A549 (cell line): ENCODE measurements around the gene WFIKKN1. TPM values are rescaled to one million over a fixed set of nuclear protein-coding genes. Genes with fewer than 3 reads are reported as not detected.

ENCODE experiments used
- ATAC-seq, 2 experiments: fragments of 200-7000 bp in 1 of 2; fragments of >200 bp in 1 of 2; cut with Nextera tagmentation in 1 of 2; cut with Tn5 transposase in 1 of 2; 3 replicates each; pipeline versions ENCODE4 v1.8.0 to v1.9.1; 2018 to 2020; ENCODE audit warnings: mild to moderate bottlenecking in 1 of 2, moderate library complexity in 1 of 2
- CTCF ChIA-PET: fragments of 300-600 bp; sonication (Branson Sonifier 250); formaldehyde crosslinking; extraction: SDS; loops from one replicate; lab custom pipeline; 2021; ENCODE audit warnings: antibody characterized with exemption, inconsistent platforms; lab: Yijun Ruan, JAX
- POLR2A ChIA-PET: fragments of 350-600 bp; formaldehyde crosslinking; extraction: SDS; loops from one replicate; lab custom pipeline; 2021; ENCODE audit warnings: antibody characterized with exemption, inconsistent platforms; lab: Yijun Ruan, JAX
- DNase-seq, 2 experiments: peaks; one replicate each; pipeline versions ENCODE4 v3.0.0 to v3.0.0-alpha.2; 2011 to 2016; ENCODE audit warnings: low read depth in 1 of 2, low spot score in 1 of 2
- FAIRE-seq: peaks from 2 replicates; lab custom pipeline; 2011; peaks lifted over from hg19 to GRCh38; lab: Jason Lieb, UNC
- H3K27ac ChIP-seq, 2 experiments: fragments of >200 bp; sonication (Bioruptor Twin); formaldehyde crosslinking; 3 replicates each; pipeline ENCODE4 v1.5.1; 2016 to 2017
- H3K4me1 ChIP-seq: fragments of >200 bp; sonication (Bioruptor Twin); formaldehyde crosslinking; 3 replicates; pipeline ENCODE4 v1.6.1; 2016
- H3K4me2 ChIP-seq: fragments of >200 bp; sonication (Bioruptor Twin); formaldehyde crosslinking; 3 replicates; pipeline ENCODE4 v1.6.1; 2016
- H3K4me3 ChIP-seq: fragments of >200 bp; sonication (Bioruptor Twin); formaldehyde crosslinking; 3 replicates; pipeline ENCODE4 v1.5.1; 2016
- H3K9me3 ChIP-seq: fragments of >200 bp; sonication (Bioruptor Twin); formaldehyde crosslinking; 3 replicates; pipeline ENCODE4 v1.6.1; 2016
- ATOH8 ChIP-seq: fragments of 250-450 bp; sonication (Bioruptor Pico); IDR thresholded peaks from 2 replicates; pipeline ENCODE4 v1.5.0; 2020; ENCODE audit warnings: low read depth, mild to moderate bottlenecking, moderate library complexity
- BCL3 ChIP-seq: fragments of >200 bp; sonication (Bioruptor Twin); formaldehyde crosslinking; IDR thresholded peaks from 3 replicates; pipeline ENCODE4 v1.6.1; 2016
- BHLHE40 ChIP-seq: IDR thresholded peaks from 2 replicates; pipeline ENCODE4 v1.6.1; 2012; ENCODE audit warnings: low read depth, low read length, inconsistent platforms
- CBX2 ChIP-seq: fragments of 200-600 bp; sonication (generic); IDR thresholded peaks from 2 replicates; pipeline ENCODE4 v1.6.1; 2016; ENCODE audit warnings: low read depth, mild to moderate bottlenecking, borderline replicate concordance
- CEBPB ChIP-seq, 2 experiments: fragments of >200 bp in 1 of 2; sonication (Bioruptor Twin) in 1 of 2; formaldehyde crosslinking in 1 of 2; IDR thresholded peaks; 2 replicates each; pipeline ENCODE4 v1.6.1; 2012 to 2016
- CTCF ChIP-seq: fragments of >200 bp; sonication (Bioruptor Twin); formaldehyde crosslinking; IDR thresholded peaks from 3 replicates; pipeline ENCODE4 v1.5.1; 2016
- EHMT2 ChIP-seq: fragments of 200-600 bp; sonication (generic); IDR thresholded peaks from 2 replicates; pipeline ENCODE4 v1.6.1; 2016; ENCODE audit warnings: antibody characterized with exemption, low read depth, mild to moderate bottlenecking, moderate library complexity
- ELK1 ChIP-seq: fragments of 150-350 bp; IDR thresholded peaks from 2 replicates; pipeline ENCODE4 v1.6.1; 2014; ENCODE audit warnings: low read depth, mild to moderate bottlenecking, low read length
- FOXS1 ChIP-seq: fragments of 250-450 bp; sonication (Bioruptor Pico); IDR thresholded peaks from 2 replicates; pipeline ENCODE4 v1.5.0; 2020; ENCODE audit warnings: mild to moderate bottlenecking, moderate library complexity
- HES2 ChIP-seq: fragments of >200 bp; sonication (Bioruptor Twin); formaldehyde crosslinking; IDR thresholded peaks from 2 replicates; pipeline ENCODE4 v1.6.1; 2016
- HOXB13 ChIP-seq: fragments of 250-450 bp; sonication (Bioruptor Pico); IDR thresholded peaks from 2 replicates; pipeline ENCODE4 v1.5.0; 2020; ENCODE audit warnings: low read depth, mild to moderate bottlenecking, moderate library complexity
- JUNB ChIP-seq: fragments of >200 bp; sonication (Bioruptor Twin); formaldehyde crosslinking; IDR thresholded peaks from 2 replicates; pipeline ENCODE4 v1.6.1; 2016
- MAZ ChIP-seq: fragments of 150-350 bp; IDR thresholded peaks from 2 replicates; pipeline ENCODE4 v1.6.1; 2014; ENCODE audit warnings: antibody characterized with exemption, low read depth, low read length, borderline replicate concordance
- MYC ChIP-seq: IDR thresholded peaks from 2 replicates; pipeline ENCODE4 v1.6.1; 2012; ENCODE audit warnings: mild to moderate bottlenecking, inconsistent platforms, low read length, improper control_type of control experiment, borderline replicate concordance
- RFX5 ChIP-seq: fragments of 450-650 bp; IDR thresholded peaks from 2 replicates; pipeline ENCODE4 v1.7.1; 2014; ENCODE audit warnings: antibody characterized with exemption, mild to moderate bottlenecking, moderate library complexity
- TFCP2L1 ChIP-seq: fragments of 250-450 bp; sonication (Bioruptor Pico); IDR thresholded peaks from 2 replicates; pipeline ENCODE4 v1.5.0; 2021; ENCODE audit warnings: mild to moderate bottlenecking
- USF2 ChIP-seq: fragments of 450-650 bp; IDR thresholded peaks from 2 replicates; pipeline ENCODE4 v1.6.1; 2014; ENCODE audit warnings: antibody characterized with exemption
- ZFP36 ChIP-seq: fragments of 450-650 bp; IDR thresholded peaks from 2 replicates; pipeline ENCODE4 v1.6.1; 2014; ENCODE audit warnings: borderline replicate concordance; ENCODE audit not compliant: partially characterized antibody
- ZSCAN20 ChIP-seq: fragments of 250-450 bp; sonication (Bioruptor Pico); IDR thresholded peaks from 2 replicates; pipeline ENCODE4 v1.8.0; 2022; ENCODE audit warnings: mild to moderate bottlenecking, moderate library complexity
- WGBS: methylation state at CpG from one replicate; pipeline ENCODE4 v1.1.6; 2017; ENCODE audit errors: missing lambda C conversion rate; 5-methylcytosine and 5-hydroxymethylcytosine counted together
- polyA plus RNA-seq, 4 experiments: library from polyadenylated mRNA; depleted of rRNA in 3 of 4; stranded (reverse); fragments of >200 nt; fragmentation: RNase III in 1 of 4; extraction: RNeasy Plus Mini Kit Qiagen cat#74134 plus additional on column Dnase treatment in 1 of 4; gene quantifications; 2 replicates in 3 of 4; 3 replicates in 1 of 4; pipeline ENCODE4 v1.2.3, GENCODE V29; 2011 to 2017

WFIKKN1 gene
- polyA plus RNA-seq, 2 of the 4 experiments (the other 2 are of a cell fraction), result 0.05 to 0.23 TPM

GRCh38 chr16:590815-591200, 40.0 kb upstream of the WFIKKN1 start:
- H3K4me2 ChIP-seq, result peak overlapping the region; percentile 96
- H3K9me3 ChIP-seq, result no peaks in the 10 kb centered on the region
- FAIRE-seq (no peak), DNase-seq (no peak), ATAC-seq (no peak)
- peaks cover 35% of the 10 kb centered on the region for H3K4me1 ChIP-seq
- WGBS, result 66% methylated on average over 10 of the region's 10 CpGs
- H3K27ac ChIP-seq, result peak overlapping the region; percentile 80 to 93; a peak in 4 of 6 replicates
- TF ChIP-seq MYC (no peak), ZSCAN20 (no peak), HES2 (no peak), CTCF (no peak), JUNB (no peak), BHLHE40 (no peak), ATOH8 (no peak), RFX5 (no peak), USF2 (no peak), TFCP2L1 (no peak), EHMT2 (no peak), CEBPB (IDR thresholded peaks at IDR 0.05) (no peak), MAZ (no peak), CBX2 (no peak), ELK1 (no peak)
- POLR2A ChIA-PET, result interaction anchor here (0.8 to 1.2 kb wide), 3 partner anchors 31 to 46 kb away, joined by 3 to 4 read pairs (median 4); partner anchors contain the start of gene METTL26
- CTCF ChIA-PET, result interaction anchor here (0.8 to 3.1 kb wide), 10 partner anchors 10 to 71 kb away, joined by 3 to 14 read pairs (median 4); no protein-coding TSS in a partner anchor
- peak overlapping the region; percentile 90 for H3K4me3 ChIP-seq

GRCh38 chr16:591231-591630, 39.6 kb upstream of the WFIKKN1 start:
- CTCF ChIA-PET, result interaction anchor here (1.4 to 3.1 kb wide), 4 partner anchors 13 to 69 kb away, joined by 4 to 14 read pairs (median 6); no protein-coding TSS in a partner anchor
- Histone ChIP-seq H3K4me2 (peak overlapping the region; percentile 96), H3K4me1 (peaks cover 34% of the 10 kb centered on the region)
- no peak for DNase-seq
- TF ChIP-seq FOXS1 (no peak), ZFP36 (no peak), RFX5 (no peak)
- TF ChIP-seq, all 56 proteins: peak for 0
- no peak for FAIRE-seq
- ATAC-seq, result no peak
- WGBS, result 92% methylated on average over 8 of the region's 8 CpGs
- no peaks in the 10 kb centered on the region for H3K9me3 ChIP-seq
- peak overlapping the region; percentile 90; the same call in 2 of the 3 replicates for H3K4me3 ChIP-seq
- no peak overlapping the region for H3K27ac ChIP-seq
- POLR2A ChIA-PET, result no interaction called here

GRCh38 chr16:591892-592517, 38.8 kb upstream of the WFIKKN1 start:
- Histone ChIP-seq H3K9me3 (no peaks in the 10 kb centered on the region), H3K27ac (no peak overlapping the region), H3K4me2 (no peak overlapping the region), H3K4me3 (no peak overlapping the region), H3K4me1 (peaks cover 31% of the 10 kb centered on the region)
- ATAC-seq (no peak), DNase-seq (no peak), FAIRE-seq (no peak)
- CTCF ChIA-PET, result interaction anchor here (1.8 to 3.1 kb wide), 2 partner anchors 34 to 68 kb away, joined by 4 to 14 read pairs; no protein-coding TSS in a partner anchor
- no peak for TF ChIP-seq HOXB13 (CRISPR knock-in tag)
- no peak for TF ChIP-seq BCL3
- 89% methylated on average over 14 of the region's 15 CpGs for WGBS
- POLR2A ChIA-PET, result no interaction called here
